Measurements from ENCODE around the gene PITPNB.

GRCh38 chr22:27941143-27941542, 22.1 kb upstream of the PITPNB start:
- TF ChIP-seq NFRKB (IDR thresholded peaks at IDR 0.05) (no peak), USF2 (IDR thresholded peaks at IDR 0.05; ENCODE audit: low read depth, low read length) (no peak), USF2 (CRISPR knock-in tag; IDR thresholded peaks at IDR 0.05; ENCODE audit: borderline replicate concordance) (no peak), ZNF18 (CRISPR knock-in tag; IDR thresholded peaks at IDR 0.05; ENCODE audit: insufficient replicate concordance) (no peak), POLR2A (IDR thresholded peaks at IDR 0.05; ENCODE audit: insufficient read depth in 1 of 2, low read depth in 2 of 2, low read length in 2 of 2) (no peak), ZNF670 (CRISPR knock-in tag; IDR thresholded peaks at IDR 0.05; ENCODE audit: borderline replicate concordance) (no peak), MAX (IDR thresholded peaks at IDR 0.05) (no peak), CBX5 (CRISPR knock-in tag; IDR thresholded peaks at IDR 0.05; ENCODE audit: borderline replicate concordance) (no peak), HMGXB4 (CRISPR knock-in tag; IDR thresholded peaks at IDR 0.05; ENCODE audit: borderline replicate concordance in 1 of 2, low read depth in 1 of 2) (no peak), NR2C2 (CRISPR knock-in tag; IDR thresholded peaks at IDR 0.05; ENCODE audit: borderline replicate concordance) (no peak), KAT7 (CRISPR knock-in tag; IDR thresholded peaks at IDR 0.05; ENCODE audit: borderline replicate concordance) (no peak), EZH2 (conservative IDR thresholded peaks at IDR 0.05; ENCODE audit: low read depth, low read length) (no peak), FOXK1 (CRISPR knock-in tag; IDR thresholded peaks at IDR 0.05; ENCODE audit: borderline replicate concordance, low read depth) (no peak)
